ENCODE data around the gene HYOU1. TPM values are rescaled to one million over a fixed set of nuclear protein-coding genes. Genes with fewer than 3 reads are reported as not detected.

Gene HYOU1
- total RNA-seq, 2 experiments from 2014 or later = 76.5 to 81.4 TPM

GRCh38 chr11:119048644-119049043, 8.4 kb downstream of the HYOU1 start:
- no peak for TF ChIP-seq CTCF (IDR thresholded peaks at IDR 0.05)
- no peaks in the 10 kb centered on the region for H3K27me3 Mint-ChIP-seq
- Histone ChIP-seq H3K36me3 (ENCODE audit: insufficient read depth, low read length) (peaks cover 87% of the 10 kb centered on the region), H3K4me1 (ENCODE audit: insufficient read depth, low read length) (peaks cover 13% of the 10 kb centered on the region), H3K27ac (ENCODE audit: low read depth in 1 of 2, low read length in 2 of 2) (no peak overlapping the region), H3K4me3 (ENCODE audit: low read length) (no peak overlapping the region), H3K27me3 (ENCODE audit: control insufficient read depth in 1 of 2, insufficient read depth in 2 of 2, low read length in 2 of 2) (no peaks in the 10 kb centered on the region), H3K9me3 (ENCODE audit: control insufficient read depth in 1 of 2, insufficient read depth in 1 of 2, low read length in 2 of 2) (no peaks in the 10 kb centered on the region)
- no peaks in the 10 kb centered on the region for H3K9me3 Mint-ChIP-seq
- H3K4me1 Mint-ChIP-seq (ENCODE audit: low read depth) = peaks cover 9% of the 10 kb centered on the region
- no peak overlapping the region for H3K4me3 Mint-ChIP-seq
- ATAC-seq (ENCODE audit: poor library complexity) (no peak), DNase-seq (no peak)
- ChIA-PET CTCF (interaction anchor here (2.3 kb wide), 1 partner anchor 9 kb away, joined by 6 read pairs; no protein-coding TSS in a partner anchor), POLR2A (no interaction called here)
- no peak overlapping the region for H3K27ac Mint-ChIP-seq
- intact Hi-C loops (cut with DNase I, micrococcal nuclease) = no loop called here
- peaks cover 87% of the 10 kb centered on the region for H3K36me3 Mint-ChIP-seq (ENCODE audit: low read depth)

- peaks cover 11% of the 10 kb centered on the region for H3K4me1 ChIP-seq (ENCODE audit: insufficient read depth, low read length)
- Mint-ChIP-seq H3K4me3 (no peak overlapping the region), H3K27ac (no peak overlapping the region), H3K27me3 (no peaks in the 10 kb centered on the region), H3K4me1 (ENCODE audit: low read depth) (peaks cover 4% of the 10 kb centered on the region), H3K36me3 (ENCODE audit: low read depth) (peaks cover 73% of the 10 kb centered on the region), H3K9me3 (no peaks in the 10 kb centered on the region)
- no peak overlapping the region for H3K4me3 ChIP-seq (ENCODE audit: low read length)
- TF ChIP-seq CTCF (IDR thresholded peaks at IDR 0.05) = no peak
- H3K27ac ChIP-seq (ENCODE audit: low read depth in 1 of 2, low read length in 2 of 2) = no peak overlapping the region
- H3K36me3 ChIP-seq (ENCODE audit: insufficient read depth, low read length) = peaks cover 72% of the 10 kb centered on the region
- DNase-seq (no peak), ATAC-seq (ENCODE audit: poor library complexity) (no peak)
- ChIA-PET CTCF (interaction anchor here (2.3 kb wide), 1 partner anchor 11 kb away, joined by 6 read pairs; no protein-coding TSS in a partner anchor), POLR2A (interaction anchor here (1.3 kb wide), 1 partner anchor 20 kb away, joined by 3 read pairs; the partner anchor contains the start of gene VPS11)
- intact Hi-C loops (cut with DNase I, micrococcal nuclease) = no loop called here
- no peaks in the 10 kb centered on the region for H3K27me3 ChIP-seq (ENCODE audit: control insufficient read depth in 1 of 2, insufficient read depth in 2 of 2, low read length in 2 of 2)
- H3K9me3 ChIP-seq (ENCODE audit: control insufficient read depth in 1 of 2, insufficient read depth in 1 of 2, low read length in 2 of 2) = no peaks in the 10 kb centered on the region
These were observed 9.8 kb downstream of the HYOU1 start for GRCh38 chr11:119047205-119047604.

- H3K36me3 ChIP-seq (ENCODE audit: insufficient read depth, low read length) = peaks cover 65% of the 10 kb centered on the region
- intact Hi-C loops (cut with DNase I, micrococcal nuclease) = no loop called here
- ATAC-seq (ENCODE audit: poor library complexity) = no peak
These were observed 10.5 kb downstream of the HYOU1 start for GRCh38 chr11:119046489-119046888.

More at GRCh38 chr11:119046489-119046888, 10.5 kb downstream of the HYOU1 start:
- H3K4me3 Mint-ChIP-seq = no peak overlapping the region
- no peak for TF ChIP-seq CTCF (IDR thresholded peaks at IDR 0.05)
- POLR2A ChIA-PET = no interaction called here
- H3K27ac Mint-ChIP-seq = no peak overlapping the region
- H3K27ac ChIP-seq (ENCODE audit: low read depth in 1 of 2, low read length in 2 of 2) = no peak overlapping the region
- H3K9me3 Mint-ChIP-seq = no peaks in the 10 kb centered on the region
- no peaks in the 10 kb centered on the region for H3K9me3 ChIP-seq (ENCODE audit: control insufficient read depth in 1 of 2, insufficient read depth in 1 of 2, low read length in 2 of 2)
- CTCF ChIA-PET = interaction anchor here (0.6 kb wide), 1 partner anchor 85 kb away, joined by 3 read pairs; no protein-coding TSS in a partner anchor
- peaks cover 66% of the 10 kb centered on the region for H3K36me3 Mint-ChIP-seq (ENCODE audit: low read depth)
- no peaks in the 10 kb centered on the region for H3K27me3 ChIP-seq (ENCODE audit: control insufficient read depth in 1 of 2, insufficient read depth in 2 of 2, low read length in 2 of 2)
- no peaks in the 10 kb centered on the region for H3K27me3 Mint-ChIP-seq
- DNase-seq = no peak
- H3K4me1 ChIP-seq (ENCODE audit: insufficient read depth, low read length) = peaks cover 4% of the 10 kb centered on the region
- peaks cover 4% of the 10 kb centered on the region for H3K4me1 Mint-ChIP-seq (ENCODE audit: low read depth)
- no peak overlapping the region for H3K4me3 ChIP-seq (ENCODE audit: low read length)
